Activated CD4-positive, alpha-beta T cell treated with anti-CD3 and anti-CD28 coated beads, Interleukin-2, amount 50 U/mL, for 16 hours (primary cell): ENCODE results near the gene TAF6.
"Not testable (repeated sequence)": the region's sequence is repeated elsewhere in the genome, so short reads cannot be mapped to it uniquely, and the experiment has no call there.

Source experiments
- DNase-seq: peaks from one replicate; pipeline ENCODE4 v3.0.0-alpha.2; 2020

TAF6 gene

GRCh38 chr7:100152404-100152803 is 33.2 kb upstream of the TAF6 start:
- DNase-seq = no peak

DNA sequence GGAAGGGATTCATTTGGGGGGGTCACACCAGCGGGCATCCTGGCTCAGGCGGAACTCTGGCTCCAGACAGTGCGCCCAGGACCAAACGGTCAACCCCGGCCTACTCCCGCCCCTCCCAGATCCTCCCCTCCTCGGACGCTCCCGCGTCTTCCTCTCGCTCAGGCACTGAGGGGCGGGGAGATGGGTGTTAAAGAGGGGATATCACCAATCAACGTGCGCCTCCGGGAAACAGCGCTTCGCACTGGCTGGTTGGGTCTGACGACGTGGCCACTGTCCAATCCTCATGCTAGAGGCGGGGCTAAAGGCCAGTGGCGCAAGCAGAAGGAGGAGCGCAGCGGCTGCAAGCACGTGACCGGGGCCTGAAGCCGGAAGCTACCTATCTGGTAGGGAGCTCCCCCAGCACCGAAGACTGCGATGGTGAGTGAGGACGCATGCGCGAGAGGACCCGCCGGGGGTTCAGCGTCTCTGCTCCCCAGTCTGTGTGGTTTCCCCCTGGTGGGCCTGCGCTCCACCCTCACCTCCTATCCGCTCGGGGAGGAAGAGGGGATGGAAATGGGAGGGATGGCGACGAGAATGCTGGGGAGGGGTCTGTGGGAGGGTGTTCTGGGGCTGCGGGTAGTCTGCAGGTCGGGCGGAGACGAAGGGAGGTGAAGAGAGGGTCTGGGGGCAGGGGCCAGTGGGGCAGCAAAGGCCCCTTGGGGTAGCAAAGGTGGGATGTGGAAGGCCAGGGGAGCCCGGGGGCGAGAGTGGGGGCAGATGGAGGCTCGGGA is 29.6 kb upstream of the TAF6 start, which contains the start of gene LAMTOR4:
Gene LAMTOR4, plus strand, starts transcription at position 360 of the 770 bp plus-strand sequence. Its CDS starts 55 bp downstream, at position 415.
- peak; percentile 100 for DNase-seq

DNA sequence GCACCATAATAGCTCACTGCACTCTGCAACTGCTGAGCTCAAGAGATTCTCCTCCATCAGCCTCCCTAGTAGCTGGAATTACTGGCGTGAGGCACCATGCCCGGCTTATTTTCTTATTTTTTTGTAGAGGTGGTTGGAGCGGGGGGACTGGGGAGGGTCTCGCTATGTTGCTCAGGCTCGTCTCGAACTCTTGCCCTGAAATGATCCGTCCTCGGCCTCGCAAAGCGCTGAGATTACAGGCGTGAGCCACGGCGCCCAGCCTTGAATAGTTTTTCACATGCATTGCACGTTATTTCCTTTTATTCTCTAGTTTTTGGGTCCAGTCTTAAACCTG is 29.0 kb upstream of the TAF6 start:
- no peak for DNase-seq

DNA sequence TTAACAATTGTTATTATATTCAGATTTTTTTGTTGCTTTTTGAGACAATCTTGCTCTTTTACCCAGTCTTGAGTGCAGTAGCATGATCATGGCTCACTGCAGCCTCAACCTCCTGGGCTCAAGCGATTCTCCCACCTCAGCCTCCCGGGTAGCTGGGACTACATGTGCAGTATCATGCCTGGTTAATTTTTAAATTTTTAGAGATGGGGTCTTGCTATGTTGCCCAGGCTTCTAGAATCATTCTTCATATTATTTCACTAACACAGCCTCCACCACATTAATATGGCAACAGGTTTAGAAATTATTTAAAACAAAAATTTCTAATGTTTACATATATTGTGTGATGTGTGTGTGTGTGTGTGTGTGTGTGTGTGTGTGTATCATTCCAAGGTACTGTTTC is 28.1 kb upstream of the TAF6 start:
- no peak for DNase-seq

- not testable (repeated sequence) for DNase-seq
Observed at GRCh38 chr7:100146350-100146749, 27.2 kb upstream of the TAF6 start.

- DNase-seq = no peak
Observed at GRCh38 chr7:100142461-100142860, 23.3 kb upstream of the TAF6 start.

GRCh38 chr7:100141555-100141949 is 22.4 kb upstream of the TAF6 start:
- no peak for DNase-seq

DNA sequence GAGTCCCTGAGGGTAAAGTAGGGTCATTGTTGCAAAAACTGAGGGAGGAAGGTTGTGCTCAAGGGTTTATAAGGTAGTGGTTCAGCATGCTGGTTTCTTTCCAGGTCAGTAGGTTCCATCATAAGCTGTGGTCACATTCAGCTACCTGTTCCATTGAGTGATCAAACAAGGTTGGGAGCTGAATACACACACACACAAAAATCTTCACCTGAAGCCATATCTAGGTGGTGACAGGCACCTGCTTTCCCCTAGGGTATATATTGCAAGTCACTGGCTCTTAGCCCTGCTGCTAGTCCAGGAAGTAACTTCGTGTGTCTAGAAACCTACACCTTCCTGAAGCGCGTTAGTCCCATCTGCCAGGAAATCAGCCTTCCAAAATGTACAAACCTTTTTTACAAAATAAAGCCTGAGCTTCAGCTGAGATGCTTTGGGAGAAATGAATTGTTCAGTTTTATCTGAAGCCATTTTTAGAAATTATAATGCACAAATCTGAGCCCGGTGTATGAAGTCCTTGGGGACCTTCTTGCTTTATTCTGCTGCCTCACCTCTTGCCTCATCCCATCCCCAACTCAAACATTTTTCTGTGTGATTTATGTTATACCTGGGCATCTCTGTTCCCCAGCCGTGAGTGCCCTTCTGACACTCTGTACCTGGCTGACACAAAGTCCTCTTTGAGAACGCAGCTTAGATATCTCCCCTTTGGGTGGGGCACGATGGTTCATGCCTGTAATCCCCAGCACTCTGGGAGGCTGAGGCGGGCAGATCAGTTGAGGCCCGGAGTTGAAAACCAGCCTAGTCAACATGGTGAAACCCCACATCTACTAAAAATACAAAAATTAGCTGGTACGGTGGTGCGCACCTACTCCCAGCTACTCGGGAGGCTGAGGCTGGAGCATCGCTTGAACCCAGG is 18.9 kb upstream of the TAF6 start:
- no peak for DNase-seq

- DNase-seq = peak; percentile 71
Observed at GRCh38 chr7:100132697-100133151, 13.6 kb upstream of the TAF6 start.

DNA sequence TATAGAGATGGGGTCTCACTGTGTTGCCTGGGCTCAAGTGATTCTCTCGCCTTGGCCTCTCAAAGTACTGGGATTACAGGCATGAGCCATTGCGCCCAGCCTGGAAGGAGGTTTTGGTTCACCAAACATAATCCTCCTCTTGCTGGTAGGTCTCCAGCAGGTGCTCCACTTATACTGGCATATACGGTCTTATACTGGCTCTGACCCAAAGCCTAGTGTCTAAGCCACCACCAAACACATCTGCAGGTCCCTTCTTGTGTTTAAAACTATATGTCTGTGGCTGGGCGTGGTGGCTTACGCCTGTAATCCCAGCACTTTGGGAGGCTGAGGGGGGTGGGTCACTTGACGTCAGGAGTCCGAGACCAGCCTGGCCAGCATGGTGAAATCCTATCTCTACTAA is 13.0 kb upstream of the TAF6 start:
- no peak for DNase-seq

GRCh38 chr7:100130608-100131453 is 11.7 kb upstream of the TAF6 start:
- peak; percentile 81 for DNase-seq

- not testable (repeated sequence) for DNase-seq
Observed at GRCh38 chr7:100130220-100130607, 11.1 kb upstream of the TAF6 start.

DNA sequence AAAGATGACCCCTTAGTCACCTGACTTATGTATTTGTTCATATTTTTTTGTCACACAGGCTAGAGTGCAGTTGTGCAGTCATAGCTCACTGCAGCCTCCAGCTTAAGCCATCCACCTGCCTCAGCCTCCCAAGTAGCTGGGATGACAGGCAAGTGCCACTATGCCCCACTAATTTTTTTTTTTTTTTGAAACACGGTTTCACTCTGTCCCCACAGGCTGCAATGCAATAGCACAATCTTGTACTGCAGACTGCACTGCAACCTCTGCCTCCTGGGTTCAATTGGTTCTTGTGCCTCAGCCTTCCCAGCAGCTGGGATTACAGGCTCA is 9.4 kb upstream of the TAF6 start:
- DNase-seq = no peak

DNA sequence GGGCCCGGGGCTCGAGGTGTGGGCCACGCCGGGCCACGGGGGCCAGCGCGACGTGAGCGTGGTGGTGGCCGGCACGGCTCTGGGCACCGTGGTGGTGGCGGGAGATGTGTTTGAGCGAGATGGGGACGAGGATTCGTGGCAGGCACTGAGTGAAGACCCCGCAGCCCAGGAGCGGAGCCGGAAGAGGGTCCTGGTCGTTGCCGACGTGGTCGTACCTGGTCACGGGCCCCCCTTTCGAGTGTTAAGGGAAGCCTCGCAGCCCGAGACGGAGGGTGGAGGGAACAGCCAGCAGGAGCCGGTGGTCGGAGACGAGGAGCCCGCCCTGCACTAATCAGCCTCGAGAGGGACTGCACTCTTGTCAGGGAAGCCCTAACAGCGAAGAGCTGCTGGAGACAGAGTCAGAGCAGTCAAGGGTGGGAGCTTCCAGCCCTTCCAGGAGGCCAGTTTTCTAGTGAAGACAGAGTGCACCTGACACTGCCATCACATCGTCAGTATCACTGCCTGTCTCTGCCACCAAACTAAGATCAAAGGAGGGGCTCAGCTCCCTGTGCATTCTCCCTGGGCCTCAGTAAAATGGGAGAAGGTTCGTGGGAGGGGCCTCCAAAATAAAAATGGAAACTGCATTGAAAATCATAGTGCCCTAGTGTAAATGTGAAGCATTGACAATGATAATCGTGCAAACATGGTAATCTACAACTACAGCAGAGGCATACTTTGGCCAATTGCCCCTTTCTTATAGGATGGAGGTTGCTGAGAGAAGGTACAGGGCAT is 8.9 kb upstream of the TAF6 start:
- no peak for DNase-seq

GRCh38 chr7:100126931-100127865 is 8.0 kb upstream of the TAF6 start, which contains the start of gene MBLAC1:
Gene MBLAC1, plus strand, starts transcription at chr7:100126967. Its CDS starts 429 bp downstream, at chr7:100127396.
- DNase-seq = peak; percentile 92

DNA sequence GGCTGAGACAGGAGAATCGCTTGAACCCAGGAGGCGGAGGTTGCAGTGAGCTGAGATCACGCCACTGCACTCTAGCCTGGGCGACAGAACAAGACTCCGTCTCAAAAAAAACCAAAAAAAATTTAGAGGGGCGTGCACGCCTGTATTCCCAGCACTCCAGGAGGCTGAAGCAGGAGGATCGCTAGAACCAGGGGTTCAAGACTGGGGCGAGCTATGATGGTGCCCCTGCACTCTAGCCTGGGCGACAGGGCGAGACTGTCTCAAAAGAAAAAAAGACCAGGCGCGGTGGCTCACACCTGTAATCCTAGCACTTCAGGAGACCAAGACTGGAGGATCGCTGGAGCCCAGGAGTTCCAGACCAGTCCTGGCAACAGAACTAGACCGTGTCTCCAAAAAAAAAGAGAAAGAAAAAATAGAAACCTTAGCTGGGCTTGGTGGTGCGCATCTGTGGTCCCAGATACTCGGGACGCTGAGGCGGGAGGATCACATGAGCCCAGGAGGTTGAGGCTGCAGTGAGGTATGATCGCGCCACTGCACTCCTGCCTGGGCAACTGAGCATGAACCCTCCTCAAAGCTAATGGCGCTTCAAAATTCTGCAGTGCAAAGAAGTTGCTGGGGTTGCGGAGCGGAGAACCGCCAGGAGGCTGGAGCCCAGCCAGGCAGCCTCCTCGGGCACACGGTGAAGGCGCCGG is 7.2 kb upstream of the TAF6 start:
- DNase-seq = no peak

GRCh38 chr7:100124301-100125230 is 5.4 kb upstream of the TAF6 start:
- no peak for DNase-seq

GRCh38 chr7:100122568-100122967 is 3.4 kb upstream of the TAF6 start:
- no peak for DNase-seq

DNA sequence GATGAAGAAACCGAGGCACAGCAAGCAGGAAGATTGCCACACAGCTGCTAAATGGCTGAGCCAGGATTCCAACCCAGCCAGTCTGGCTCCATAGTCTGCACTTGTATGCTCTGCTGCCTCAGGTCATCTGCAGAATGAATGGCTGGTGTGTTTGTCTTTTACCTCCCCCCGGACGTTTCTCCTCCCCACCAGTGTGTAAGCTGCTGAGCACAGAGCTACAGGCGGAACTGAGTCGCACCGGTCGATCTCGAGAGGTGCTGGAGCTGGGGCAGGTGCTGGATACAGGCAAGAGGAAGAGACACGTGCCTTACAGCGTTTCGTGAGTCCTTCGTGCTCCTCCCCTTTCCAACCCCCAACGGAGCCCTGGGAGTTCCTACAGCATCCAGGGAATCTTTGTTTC is 2.9 kb upstream of the TAF6 start:
- DNase-seq = no peak

- DNase-seq = no peak
Observed at GRCh38 chr7:100120733-100121036, 1.5 kb upstream of the TAF6 start.
